GM19452 (cell line): ENCODE data around the gene LRBA.

Experiments
- ATAC-seq: cut with Tn5 transposase; IDR thresholded peaks from one replicate; pipeline ENCODE4 v1.9.1; 2021; ENCODE audit not compliant: unreplicated experiment

LRBA gene

GRCh38 chr4:150457802-150458201 lies 557.3 kb downstream of the LRBA start:
- ATAC-seq, result no peak

GRCh38 chr4:150451883-150452282 lies 563.2 kb downstream of the LRBA start:
- ATAC-seq, result no peak

GRCh38 chr4:150447356-150447755 lies 567.7 kb downstream of the LRBA start:
- ATAC-seq, result no peak

DNA sequence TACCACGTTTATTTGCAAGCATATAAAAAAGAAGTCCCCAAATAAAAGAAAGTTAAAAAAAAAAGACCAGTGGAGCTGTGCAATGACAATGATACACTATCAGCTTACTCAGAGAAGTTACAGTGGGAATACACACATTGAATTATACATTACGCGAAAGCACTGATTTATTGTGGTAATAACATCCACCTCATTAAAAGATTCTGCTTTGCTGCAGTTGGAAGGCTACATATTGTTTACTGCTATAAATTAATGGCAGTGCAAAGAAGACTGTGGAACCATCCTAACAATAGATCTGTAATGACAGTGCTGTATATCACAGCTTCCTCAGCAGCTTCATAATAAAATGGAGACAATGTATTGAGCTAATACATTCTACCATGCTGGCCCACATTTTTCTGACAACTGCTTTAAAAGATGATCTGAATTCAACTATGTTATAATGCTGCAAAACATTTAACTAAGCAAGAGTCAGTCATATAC lies 575.6 kb downstream of the LRBA start:
- ATAC-seq, result no peak

DNA sequence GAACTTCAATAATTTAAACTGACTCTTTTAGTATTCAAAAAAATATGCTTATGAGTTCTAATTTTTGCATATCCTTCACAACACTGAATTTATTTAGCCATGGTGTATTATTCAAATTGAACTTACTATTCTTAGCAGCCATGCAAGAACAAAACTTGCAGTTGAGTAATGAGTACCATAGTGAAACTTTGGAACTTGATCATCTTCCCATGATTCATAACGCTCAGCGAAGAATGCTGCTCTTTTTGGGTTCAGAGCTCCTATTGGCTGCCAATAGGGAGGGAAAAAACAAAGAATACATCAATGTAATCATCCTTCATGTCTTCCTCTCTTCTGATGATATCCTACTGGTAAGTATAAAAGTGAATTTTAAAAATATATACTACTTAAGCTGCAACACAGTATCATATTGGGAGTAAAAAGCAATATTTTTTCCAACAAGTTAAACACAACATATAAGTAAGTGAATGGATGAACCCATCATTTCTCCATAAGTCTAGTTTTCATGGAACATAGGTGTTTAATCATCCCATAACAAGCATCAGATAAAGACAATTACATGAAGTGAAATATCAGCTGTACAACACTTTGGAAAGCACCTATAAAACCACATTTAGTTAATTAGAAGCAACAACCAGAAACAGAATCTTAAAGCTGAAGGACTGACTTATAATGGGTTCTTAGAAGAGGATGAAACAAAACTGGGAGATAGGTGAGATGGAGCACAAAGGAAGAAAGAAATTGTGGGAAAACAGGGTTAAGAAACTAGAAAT lies 578.3 kb downstream of the LRBA start:
- no peak for ATAC-seq

- ATAC-seq, result no peak
Measured at GRCh38 chr4:150431221-150431620, 583.9 kb downstream of the LRBA start.

- no peak for ATAC-seq
Measured at GRCh38 chr4:150425161-150425560, 589.9 kb downstream of the LRBA start.

- no peak for ATAC-seq
Measured at GRCh38 chr4:150423503-150423902, 591.6 kb downstream of the LRBA start.

DNA sequence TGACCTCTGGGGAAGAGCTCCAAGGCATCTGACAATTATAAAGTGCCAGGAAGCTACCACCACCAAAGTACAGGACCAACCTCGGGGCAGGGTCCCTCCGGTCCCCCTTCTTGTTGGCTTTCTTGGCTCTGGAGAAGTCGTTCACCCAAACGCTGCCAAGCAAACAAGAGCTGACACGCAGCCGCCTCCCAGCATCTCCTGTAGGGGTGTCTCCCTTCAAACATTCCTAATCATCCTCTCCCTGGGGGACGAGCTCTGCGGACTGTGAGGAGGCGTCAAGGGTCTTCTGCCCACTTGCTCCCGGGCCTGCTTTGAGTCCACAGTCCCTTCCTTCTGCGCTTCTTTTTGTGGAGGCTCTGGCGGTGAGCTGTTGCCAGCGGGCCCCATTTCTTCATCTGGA lies 592.0 kb downstream of the LRBA start:
- ATAC-seq, result no peak

- ATAC-seq, result no peak
Measured at GRCh38 chr4:150421612-150422011, 593.5 kb downstream of the LRBA start.

GRCh38 chr4:150419939-150420338 lies 595.1 kb downstream of the LRBA start:
- ATAC-seq, result no peak

DNA sequence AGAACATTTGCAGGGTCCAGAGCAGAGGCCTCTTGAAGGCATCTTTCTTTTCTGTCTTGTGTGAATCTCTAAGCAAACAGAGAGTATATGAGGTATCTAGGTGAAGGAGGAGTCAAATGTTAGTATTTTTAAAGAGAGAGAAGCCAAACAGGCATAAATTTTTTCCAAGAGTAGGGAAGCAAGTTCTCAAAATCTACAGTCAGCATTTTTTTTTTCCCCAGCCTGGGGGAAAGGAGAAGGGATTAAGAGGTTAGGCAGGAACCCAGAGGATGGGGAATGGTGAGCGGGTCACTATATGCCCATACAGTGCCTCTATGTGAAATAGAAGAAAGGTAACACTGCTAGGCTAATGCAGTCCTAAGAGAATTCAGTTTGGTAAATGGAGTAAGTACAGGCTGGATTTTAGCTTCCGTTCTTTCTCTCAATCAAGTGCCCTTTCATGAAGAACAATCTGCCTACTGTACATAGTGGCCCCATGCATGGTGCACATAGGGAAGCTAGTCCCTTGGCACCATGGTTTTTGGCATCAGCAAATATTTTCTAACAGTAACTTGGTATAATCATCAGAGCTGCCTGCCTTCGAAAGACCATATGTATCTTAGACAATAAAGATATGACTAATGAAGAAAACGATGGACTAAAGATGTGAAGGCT lies 596.2 kb downstream of the LRBA start:
- ATAC-seq, result no peak

DNA sequence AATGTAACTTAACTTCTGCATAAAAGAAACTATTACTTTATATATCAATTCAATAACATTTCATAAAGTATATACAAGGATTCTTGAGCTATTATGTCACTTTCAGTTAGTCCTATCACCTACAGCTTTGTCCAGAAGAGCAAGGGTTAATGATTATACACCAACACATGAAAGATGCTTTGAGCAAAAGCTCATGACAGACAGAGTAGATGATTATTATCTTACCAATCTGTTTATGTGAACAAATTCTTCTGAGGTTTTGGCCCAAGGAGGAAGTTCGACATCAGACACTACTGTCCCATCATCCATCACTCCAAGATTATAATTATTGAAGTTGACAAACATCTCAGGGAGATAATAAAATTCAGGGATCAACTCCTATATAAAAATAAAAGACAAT lies 599.9 kb downstream of the LRBA start:
- ATAC-seq, result no peak

DNA sequence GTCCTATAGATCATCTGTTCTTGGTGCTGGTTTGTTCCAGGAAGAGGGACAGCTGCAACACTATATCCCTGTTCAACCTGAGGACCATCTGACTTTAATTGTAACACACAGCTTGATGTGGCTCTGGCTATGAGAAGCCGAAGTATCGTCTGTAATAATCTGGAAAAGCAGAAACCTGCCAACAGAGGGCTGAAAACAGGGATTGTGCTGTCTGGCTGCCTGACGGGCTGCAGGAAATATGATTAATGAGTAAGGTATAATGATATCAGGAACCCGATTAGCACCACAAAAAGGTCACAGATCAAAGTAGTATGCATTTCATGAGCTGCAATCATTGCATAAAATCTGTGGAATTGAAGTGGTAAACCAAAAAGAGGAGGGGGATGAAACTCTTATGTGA lies 603.6 kb downstream of the LRBA start:
- ATAC-seq, result no peak

GRCh38 chr4:150402871-150403272 lies 612.2 kb downstream of the LRBA start:
- ATAC-seq, result no peak

GRCh38 chr4:150401083-150401687 lies 613.9 kb downstream of the LRBA start:
- no peak for ATAC-seq

DNA sequence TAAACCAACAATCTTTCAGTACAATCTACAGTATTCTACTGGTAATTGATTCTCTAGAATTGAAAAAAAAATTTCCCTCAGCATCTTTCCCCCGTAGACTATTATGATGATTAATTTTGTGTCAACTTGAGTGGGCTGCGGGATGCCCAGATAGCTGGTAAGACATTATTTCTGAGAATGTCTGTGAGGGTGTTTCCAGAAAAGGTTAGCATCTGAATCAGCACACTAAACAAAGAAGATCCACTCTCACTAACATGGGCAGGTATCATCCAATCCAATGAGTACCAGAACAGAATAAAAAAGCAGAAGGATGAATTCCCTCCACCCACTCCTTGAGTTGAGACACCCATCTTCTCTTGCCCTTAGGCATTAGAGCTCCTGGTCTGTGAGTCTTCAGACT lies 619.2 kb downstream of the LRBA start:
- ATAC-seq, result no peak

GRCh38 chr4:150394046-150394445 lies 621.0 kb downstream of the LRBA start:
- no peak for ATAC-seq

DNA sequence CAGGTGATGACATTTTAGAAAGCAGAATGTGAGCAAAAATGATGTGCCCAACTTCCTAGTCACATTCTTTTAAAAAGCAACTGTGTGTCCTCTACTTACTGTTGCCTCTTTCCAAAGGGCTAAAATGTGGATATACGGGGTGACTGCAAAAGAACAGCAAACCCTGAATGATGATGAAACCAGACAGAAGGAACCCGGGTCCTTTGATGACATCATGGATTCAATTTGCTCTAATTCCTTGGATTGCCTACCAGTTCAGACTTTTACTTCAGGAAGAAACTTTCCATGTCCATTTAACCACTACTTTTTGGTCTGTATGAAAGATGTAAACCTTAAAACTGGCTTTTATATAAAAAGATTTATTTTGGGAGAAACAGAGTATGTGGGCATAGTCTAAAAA lies 624.0 kb downstream of the LRBA start:
- ATAC-seq, result no peak

- no peak for ATAC-seq
Measured at GRCh38 chr4:150390531-150390910, 624.6 kb downstream of the LRBA start.

DNA sequence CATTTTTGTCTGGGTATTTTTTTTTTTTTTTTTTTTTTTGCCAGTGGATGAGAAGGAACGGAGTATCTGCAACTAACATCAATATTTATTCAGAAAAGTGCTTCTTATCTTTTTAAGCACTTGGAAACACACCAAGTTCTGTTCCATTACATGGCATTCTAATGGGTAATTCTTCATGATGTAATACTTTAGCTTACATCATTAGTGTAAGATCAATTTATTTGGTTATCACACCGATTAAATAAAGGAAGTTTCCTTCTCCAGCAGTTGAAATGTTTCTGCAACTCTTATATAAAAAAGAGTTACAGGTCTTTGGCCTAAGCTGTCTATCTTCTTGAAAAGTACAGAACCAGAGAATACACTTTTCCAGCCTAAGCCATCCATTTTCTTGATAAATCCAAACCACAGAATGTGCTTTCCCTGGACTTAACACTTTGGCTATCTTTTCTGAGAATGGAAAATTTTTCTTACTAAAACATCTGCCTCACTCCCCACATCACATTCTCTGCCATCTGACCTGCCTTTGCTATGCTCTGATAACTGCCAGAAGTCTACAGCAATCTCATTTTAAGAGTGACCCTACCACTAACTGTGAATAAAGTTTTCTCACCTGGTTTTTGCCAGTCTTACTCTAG lies 625.1 kb downstream of the LRBA start:
- ATAC-seq, result no peak

DNA sequence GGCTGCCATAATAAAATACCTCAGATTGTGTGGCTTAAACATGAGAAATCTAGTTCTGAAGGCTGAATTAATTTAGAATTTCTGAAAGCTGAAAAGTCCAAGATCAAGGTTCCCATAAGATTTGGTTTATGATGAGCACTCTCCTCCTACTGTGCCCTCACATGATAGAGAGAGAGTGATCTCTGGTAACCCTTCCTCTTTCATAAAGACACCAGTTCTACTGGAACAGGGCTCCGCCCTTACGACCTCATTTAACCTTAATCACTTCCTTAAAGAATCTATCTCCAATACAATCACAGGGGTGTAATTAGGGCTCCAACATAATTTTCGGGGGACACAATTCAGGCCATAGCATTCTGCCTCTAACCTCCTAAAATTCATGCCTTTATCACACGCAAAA lies 627.1 kb downstream of the LRBA start:
- ATAC-seq, result no peak
